Tibial nerve (tissue), 3 donors: ENCODE data around the gene NFIA.

Experiments used
- POLR2A ChIP-seq, 2 donors: fragments of 450-650 bp; IDR thresholded peaks; one replicate each; pipeline ENCODE4 v1.6.1; 2017; ENCODE audit warnings: antibody characterized with exemption in 2 of 2, mild to moderate bottlenecking in 2 of 2, moderate library complexity in 2 of 2
- TF ChIP-seq, protein P1 (sequence below), 5 experiments: fragments of 200-600 bp in 3 of 5; fragments of 450-650 bp in 2 of 5; sonication (generic) in 3 of 5; IDR thresholded peaks; one replicate each; pipeline ENCODE4 v1.5.1; 2016 to 2019; ENCODE audit warnings: antibody characterized with exemption in 5 of 5, mild to moderate bottlenecking in 3 of 5, moderate library complexity in 2 of 5

DNA sequence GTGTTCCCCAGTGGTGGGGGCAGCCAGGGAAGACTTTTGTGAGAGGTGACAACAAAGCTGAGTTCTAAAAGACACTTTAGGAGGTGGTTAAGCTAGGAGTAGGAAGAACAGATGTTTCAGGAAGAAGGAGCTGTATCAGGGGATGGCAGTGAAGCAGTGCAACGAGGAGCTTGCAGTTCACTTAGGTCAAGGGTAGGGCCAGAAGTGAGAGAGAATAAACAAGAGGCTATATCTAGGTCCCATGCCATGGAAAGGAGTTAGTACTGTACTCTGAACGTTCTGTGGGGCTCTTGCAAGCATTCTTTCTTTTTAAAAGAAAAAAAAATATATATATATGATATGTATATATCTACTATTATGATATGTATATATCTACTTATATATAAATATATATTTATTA, 244.4 kb downstream of the NFIA start:
- TF ChIP-seq, protein P1, sequence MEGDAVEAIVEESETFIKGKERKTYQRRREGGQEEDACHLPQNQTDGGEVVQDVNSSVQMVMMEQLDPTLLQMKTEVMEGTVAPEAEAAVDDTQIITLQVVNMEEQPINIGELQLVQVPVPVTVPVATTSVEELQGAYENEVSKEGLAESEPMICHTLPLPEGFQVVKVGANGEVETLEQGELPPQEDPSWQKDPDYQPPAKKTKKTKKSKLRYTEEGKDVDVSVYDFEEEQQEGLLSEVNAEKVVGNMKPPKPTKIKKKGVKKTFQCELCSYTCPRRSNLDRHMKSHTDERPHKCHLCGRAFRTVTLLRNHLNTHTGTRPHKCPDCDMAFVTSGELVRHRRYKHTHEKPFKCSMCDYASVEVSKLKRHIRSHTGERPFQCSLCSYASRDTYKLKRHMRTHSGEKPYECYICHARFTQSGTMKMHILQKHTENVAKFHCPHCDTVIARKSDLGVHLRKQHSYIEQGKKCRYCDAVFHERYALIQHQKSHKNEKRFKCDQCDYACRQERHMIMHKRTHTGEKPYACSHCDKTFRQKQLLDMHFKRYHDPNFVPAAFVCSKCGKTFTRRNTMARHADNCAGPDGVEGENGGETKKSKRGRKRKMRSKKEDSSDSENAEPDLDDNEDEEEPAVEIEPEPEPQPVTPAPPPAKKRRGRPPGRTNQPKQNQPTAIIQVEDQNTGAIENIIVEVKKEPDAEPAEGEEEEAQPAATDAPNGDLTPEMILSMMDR (IDR thresholded peaks at IDR 0.05), result no peak
- TF ChIP-seq POLR2A (IDR thresholded peaks at IDR 0.05), result no peak
